ENCODE data around the gene KLHL29.

The KLHL29 gene

GRCh38 chr2:23589739-23590138 lies 204.8 kb downstream of the KLHL29 start:
- TF ChIP-seq CTCF (IDR thresholded peaks at IDR 0.05; ENCODE audit: low read length, missing control alignments), result no peak
- H3K4me3 ChIP-seq (replicated peaks; ENCODE audit: low read depth, low read length), result no peak overlapping the region
- DNase-seq (ENCODE audit: low read depth), result peak; percentile 7

- no peak for DNase-seq (ENCODE audit: low read depth)
- no peak for TF ChIP-seq CTCF (IDR thresholded peaks at IDR 0.05; ENCODE audit: low read length, missing control alignments)
- H3K4me3 ChIP-seq (replicated peaks; ENCODE audit: low read depth, low read length), result no peak overlapping the region
Measured at GRCh38 chr2:23590241-23590869, 205.4 kb downstream of the KLHL29 start.

GRCh38 chr2:23591111-23591510 lies 206.1 kb downstream of the KLHL29 start:
- TF ChIP-seq CTCF (IDR thresholded peaks at IDR 0.05; ENCODE audit: low read length, missing control alignments), result no peak
- DNase-seq (ENCODE audit: low read depth), result no peak
- H3K4me3 ChIP-seq (replicated peaks; ENCODE audit: low read depth, low read length), result no peak overlapping the region

GRCh38 chr2:23592061-23592685 lies 207.2 kb downstream of the KLHL29 start:
- H3K4me3 ChIP-seq (replicated peaks; ENCODE audit: low read depth, low read length), result no peak overlapping the region
- DNase-seq (ENCODE audit: low read depth), result no peak
- no peak for TF ChIP-seq CTCF (IDR thresholded peaks at IDR 0.05; ENCODE audit: low read length, missing control alignments)

- TF ChIP-seq CTCF (IDR thresholded peaks at IDR 0.05; ENCODE audit: low read length, missing control alignments), result no peak
- no peak overlapping the region for H3K4me3 ChIP-seq (replicated peaks; ENCODE audit: low read depth, low read length)
- DNase-seq (ENCODE audit: low read depth), result no peak
Measured at GRCh38 chr2:23592898-23593751, 208.1 kb downstream of the KLHL29 start.

- DNase-seq (ENCODE audit: low read depth), result no peak
- TF ChIP-seq CTCF (IDR thresholded peaks at IDR 0.05; ENCODE audit: low read length, missing control alignments), result no peak
- H3K4me3 ChIP-seq (replicated peaks; ENCODE audit: low read depth, low read length), result no peak overlapping the region
Measured at GRCh38 chr2:23593752-23594459, 208.9 kb downstream of the KLHL29 start.

Data from fibroblast of pulmonary artery (primary cell).